K562 (cell line): ENCODE measurements around the gene APOO. TPM values are rescaled to one million over a fixed set of nuclear protein-coding genes. Genes with fewer than 3 reads are reported as not detected.

Experiments
- AFF4 ChIP-seq: sonication (generic); formaldehyde crosslinking; IDR thresholded peaks from 2 replicates; pipeline ENCODE4 v1.8.0; 2023; ENCODE audit warnings: mild to moderate bottlenecking, missing genetic modification reagents
- KDM5B ChIP-seq: fragments of 200-600 bp; sonication (generic); IDR thresholded peaks from 2 replicates; pipeline ENCODE4 v1.6.1; 2012; ENCODE audit warnings: low read depth, mild to moderate bottlenecking, moderate library complexity, low read length, control low read depth, inconsistent platforms; ENCODE audit not compliant: insufficient replicate concordance
- NFRKB ChIP-seq: fragments of 450-650 bp; IDR thresholded peaks from 2 replicates; pipeline ENCODE4 v1.6.1; 2016; ENCODE audit warnings: low read depth
- NR4A1 ChIP-seq, 2 experiments: fragments of 250-450 bp in 1 of 2; fragments of 450-650 bp in 1 of 2; sonication (Bioruptor Pico) in 1 of 2; IDR thresholded peaks; 2 replicates each; pipeline versions ENCODE4 v1.4.0 to v1.6.1; 2016 to 2020; ENCODE audit warnings: mild to moderate bottlenecking in 2 of 2, missing compliant biosample characterization in 1 of 2, missing genetic modification characterization in 1 of 2, moderate library complexity in 1 of 2
- NUFIP1 ChIP-seq: fragments of 450-650 bp; IDR thresholded peaks from 2 replicates; pipeline ENCODE4 v1.6.1; 2018; ENCODE audit not compliant: partially characterized antibody
- RBFOX2 ChIP-seq: fragments of 200-400 bp; formaldehyde crosslinking; IDR thresholded peaks from 2 replicates; pipeline ENCODE4 v1.6.1; 2017; ENCODE audit warnings: low read depth, mild to moderate bottlenecking, low read length, moderate library complexity
- polyA plus RNA-seq, 8 experiments: library from polyadenylated mRNA; depleted of rRNA in 4 of 8; stranded (reverse) in 5 of 8; unstranded in 3 of 8; fragments of >200 nt; fragmentation: Nextera tagmentation in 2 of 8; fragmentation: Illumina TruSeq in 1 of 8; extraction: Ambion mirVana in 2 of 8; extraction: Trizol in 1 of 8; gene quantifications; 2 replicates each; pipeline versions ENCODE4 v1.2.1 to v1.2.3, GENCODE V29; 2011 to 2014; ENCODE audit warnings: inconsistent platforms in 1 of 8, missing spikeins in 1 of 8
- total RNA-seq, 7 experiments: library from RNA; depleted of rRNA in 6 of 7; stranded (reverse); fragments of >200 nt in 6 of 7; fragmentation: Illumina TruSeq in 2 of 7; extraction: Trizol in 2 of 7; gene quantifications; 2 replicates each; pipeline versions ENCODE4 v1.2.1 to v1.2.3, GENCODE V29; 2011 to 2021; ENCODE audit warnings: low replicate concordance in 1 of 7
- TF ChIP-seq, protein P1 (sequence below): fragments of 200-800 bp; sonication (Bioruptor generic); IDR thresholded peaks from 2 replicates; pipeline ENCODE4 v1.6.1; 2016; ENCODE audit warnings: missing genetic modification characterization, missing compliant biosample characterization
- TF ChIP-seq, protein P2 (sequence below): fragments of 450-650 bp; IDR thresholded peaks from 2 replicates; pipeline ENCODE4 v1.6.1; 2017; ENCODE audit warnings: antibody characterized with exemption, mild to moderate bottlenecking
- TF ChIP-seq, protein P3 (sequence below): fragments of 200-800 bp; sonication (Bioruptor generic); IDR thresholded peaks from 2 replicates; pipeline ENCODE4 v1.6.1; 2017; ENCODE audit warnings: missing genetic modification characterization, missing compliant biosample characterization

Gene APOO
- total and polyA plus RNA-seq, 9 of the 15 experiments (the other 6 are each of a cell fraction or from before 2014, with no cell fraction given), result 37.3 to 76.4 (median 60.8) TPM

GRCh38 chrX:23952984-23953907, 45.5 kb upstream of the APOO start (continued):
- TF ChIP-seq, protein P1, sequence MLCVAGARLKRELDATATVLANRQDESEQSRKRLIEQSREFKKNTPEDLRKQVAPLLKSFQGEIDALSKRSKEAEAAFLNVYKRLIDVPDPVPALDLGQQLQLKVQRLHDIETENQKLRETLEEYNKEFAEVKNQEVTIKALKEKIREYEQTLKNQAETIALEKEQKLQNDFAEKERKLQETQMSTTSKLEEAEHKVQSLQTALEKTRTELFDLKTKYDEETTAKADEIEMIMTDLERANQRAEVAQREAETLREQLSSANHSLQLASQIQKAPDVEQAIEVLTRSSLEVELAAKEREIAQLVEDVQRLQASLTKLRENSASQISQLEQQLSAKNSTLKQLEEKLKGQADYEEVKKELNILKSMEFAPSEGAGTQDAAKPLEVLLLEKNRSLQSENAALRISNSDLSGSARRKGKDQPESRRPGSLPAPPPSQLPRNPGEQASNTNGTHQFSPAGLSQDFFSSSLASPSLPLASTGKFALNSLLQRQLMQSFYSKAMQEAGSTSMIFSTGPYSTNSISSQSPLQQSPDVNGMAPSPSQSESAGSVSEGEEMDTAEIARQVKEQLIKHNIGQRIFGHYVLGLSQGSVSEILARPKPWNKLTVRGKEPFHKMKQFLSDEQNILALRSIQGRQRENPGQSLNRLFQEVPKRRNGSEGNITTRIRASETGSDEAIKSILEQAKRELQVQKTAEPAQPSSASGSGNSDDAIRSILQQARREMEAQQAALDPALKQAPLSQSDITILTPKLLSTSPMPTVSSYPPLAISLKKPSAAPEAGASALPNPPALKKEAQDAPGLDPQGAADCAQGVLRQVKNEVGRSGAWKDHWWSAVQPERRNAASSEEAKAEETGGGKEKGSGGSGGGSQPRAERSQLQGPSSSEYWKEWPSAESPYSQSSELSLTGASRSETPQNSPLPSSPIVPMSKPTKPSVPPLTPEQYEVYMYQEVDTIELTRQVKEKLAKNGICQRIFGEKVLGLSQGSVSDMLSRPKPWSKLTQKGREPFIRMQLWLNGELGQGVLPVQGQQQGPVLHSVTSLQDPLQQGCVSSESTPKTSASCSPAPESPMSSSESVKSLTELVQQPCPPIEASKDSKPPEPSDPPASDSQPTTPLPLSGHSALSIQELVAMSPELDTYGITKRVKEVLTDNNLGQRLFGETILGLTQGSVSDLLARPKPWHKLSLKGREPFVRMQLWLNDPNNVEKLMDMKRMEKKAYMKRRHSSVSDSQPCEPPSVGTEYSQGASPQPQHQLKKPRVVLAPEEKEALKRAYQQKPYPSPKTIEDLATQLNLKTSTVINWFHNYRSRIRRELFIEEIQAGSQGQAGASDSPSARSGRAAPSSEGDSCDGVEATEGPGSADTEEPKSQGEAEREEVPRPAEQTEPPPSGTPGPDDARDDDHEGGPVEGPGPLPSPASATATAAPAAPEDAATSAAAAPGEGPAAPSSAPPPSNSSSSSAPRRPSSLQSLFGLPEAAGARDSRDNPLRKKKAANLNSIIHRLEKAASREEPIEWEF, result peak; percentile 55; the same call in 1 of the 2 replicates
- TF ChIP-seq, protein P2, sequence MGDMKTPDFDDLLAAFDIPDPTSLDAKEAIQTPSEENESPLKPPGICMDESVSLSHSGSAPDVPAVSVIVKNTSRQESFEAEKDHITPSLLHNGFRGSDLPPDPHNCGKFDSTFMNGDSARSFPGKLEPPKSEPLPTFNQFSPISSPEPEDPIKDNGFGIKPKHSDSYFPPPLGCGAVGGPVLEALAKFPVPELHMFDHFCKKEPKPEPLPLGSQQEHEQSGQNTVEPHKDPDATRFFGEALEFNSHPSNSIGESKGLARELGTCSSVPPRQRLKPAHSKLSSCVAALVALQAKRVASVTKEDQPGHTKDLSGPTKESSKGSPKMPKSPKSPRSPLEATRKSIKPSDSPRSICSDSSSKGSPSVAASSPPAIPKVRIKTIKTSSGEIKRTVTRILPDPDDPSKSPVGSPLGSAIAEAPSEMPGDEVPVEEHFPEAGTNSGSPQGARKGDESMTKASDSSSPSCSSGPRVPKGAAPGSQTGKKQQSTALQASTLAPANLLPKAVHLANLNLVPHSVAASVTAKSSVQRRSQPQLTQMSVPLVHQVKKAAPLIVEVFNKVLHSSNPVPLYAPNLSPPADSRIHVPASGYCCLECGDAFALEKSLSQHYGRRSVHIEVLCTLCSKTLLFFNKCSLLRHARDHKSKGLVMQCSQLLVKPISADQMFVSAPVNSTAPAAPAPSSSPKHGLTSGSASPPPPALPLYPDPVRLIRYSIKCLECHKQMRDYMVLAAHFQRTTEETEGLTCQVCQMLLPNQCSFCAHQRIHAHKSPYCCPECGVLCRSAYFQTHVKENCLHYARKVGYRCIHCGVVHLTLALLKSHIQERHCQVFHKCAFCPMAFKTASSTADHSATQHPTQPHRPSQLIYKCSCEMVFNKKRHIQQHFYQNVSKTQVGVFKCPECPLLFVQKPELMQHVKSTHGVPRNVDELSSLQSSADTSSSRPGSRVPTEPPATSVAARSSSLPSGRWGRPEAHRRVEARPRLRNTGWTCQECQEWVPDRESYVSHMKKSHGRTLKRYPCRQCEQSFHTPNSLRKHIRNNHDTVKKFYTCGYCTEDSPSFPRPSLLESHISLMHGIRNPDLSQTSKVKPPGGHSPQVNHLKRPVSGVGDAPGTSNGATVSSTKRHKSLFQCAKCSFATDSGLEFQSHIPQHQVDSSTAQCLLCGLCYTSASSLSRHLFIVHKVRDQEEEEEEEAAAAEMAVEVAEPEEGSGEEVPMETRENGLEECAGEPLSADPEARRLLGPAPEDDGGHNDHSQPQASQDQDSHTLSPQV, result peak; percentile 63
- TF ChIP-seq, protein P3, sequence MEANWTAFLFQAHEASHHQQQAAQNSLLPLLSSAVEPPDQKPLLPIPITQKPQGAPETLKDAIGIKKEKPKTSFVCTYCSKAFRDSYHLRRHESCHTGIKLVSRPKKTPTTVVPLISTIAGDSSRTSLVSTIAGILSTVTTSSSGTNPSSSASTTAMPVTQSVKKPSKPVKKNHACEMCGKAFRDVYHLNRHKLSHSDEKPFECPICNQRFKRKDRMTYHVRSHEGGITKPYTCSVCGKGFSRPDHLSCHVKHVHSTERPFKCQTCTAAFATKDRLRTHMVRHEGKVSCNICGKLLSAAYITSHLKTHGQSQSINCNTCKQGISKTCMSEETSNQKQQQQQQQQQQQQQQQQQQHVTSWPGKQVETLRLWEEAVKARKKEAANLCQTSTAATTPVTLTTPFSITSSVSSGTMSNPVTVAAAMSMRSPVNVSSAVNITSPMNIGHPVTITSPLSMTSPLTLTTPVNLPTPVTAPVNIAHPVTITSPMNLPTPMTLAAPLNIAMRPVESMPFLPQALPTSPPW (CRISPR knock-in tag), result 0 out of 2 replicates have a peak, but pooled peaks have one; percentile 24
- TF ChIP-seq NR4A1 (CRISPR knock-in tag; IDR thresholded peaks at IDR 0.05) (no peak), NR4A1 (tag; IDR thresholded peaks at IDR 0.05) (peak; percentile 57; the same call in 1 of the 2 replicates), NUFIP1 (no peak), AFF4 (peak; percentile 22; the same call in 1 of the 2 replicates), RBFOX2 (no peak), NFRKB (0 out of 2 replicates have a peak, but pooled peaks have one; percentile 69), KDM5B (peak; percentile 52)
